Bronchial epithelial cell (primary cell): ENCODE data around the gene TWF2. TPM values are rescaled to one million over a fixed set of nuclear protein-coding genes. Genes with fewer than 3 reads are reported as not detected.
A peak's percentile ranks its signal among the peaks of the same experiment; 100 is the strongest.

Source experiments
- DNase-seq: peaks from one replicate; pipeline ENCODE4 v3.0.0-alpha.2; 2010; ENCODE audit warnings: low read depth
- FAIRE-seq: peaks from 2 replicates; lab custom pipeline; 2011; peaks lifted over from hg19 to GRCh38; lab: Jason Lieb, UNC
- H3K27me3 ChIP-seq: 2 replicates; pipeline ENCODE4 v1.5.1; 2011; ENCODE audit warnings: low read length; ENCODE audit not compliant: control insufficient read depth, insufficient read depth
- H3K36me3 ChIP-seq: 2 replicates; pipeline ENCODE4 v1.5.1; 2011; ENCODE audit warnings: low read length; ENCODE audit not compliant: control insufficient read depth, insufficient read depth
- H3K4me3 ChIP-seq: 2 replicates; pipeline ENCODE4 v1.5.1; 2011; ENCODE audit warnings: mild to moderate bottlenecking, low read depth, low read length, control low read depth
- total RNA-seq: library from RNA; depleted of rRNA; stranded (reverse); fragments of >200 nt; gene quantifications from 2 replicates; pipeline ENCODE4 v1.2.1, GENCODE V29; 2014
- TF ChIP-seq, protein P1 (sequence below): IDR thresholded peaks from 2 replicates; pipeline ENCODE4 v1.5.1; 2011; ENCODE audit warnings: mild to moderate bottlenecking, moderate library complexity, low read length, control low read depth, inconsistent platforms; ENCODE audit not compliant: insufficient read depth, severe bottlenecking

The TWF2 gene
- total RNA-seq, 1 donor from 2014 or later, result 57.7 TPM

DNA sequence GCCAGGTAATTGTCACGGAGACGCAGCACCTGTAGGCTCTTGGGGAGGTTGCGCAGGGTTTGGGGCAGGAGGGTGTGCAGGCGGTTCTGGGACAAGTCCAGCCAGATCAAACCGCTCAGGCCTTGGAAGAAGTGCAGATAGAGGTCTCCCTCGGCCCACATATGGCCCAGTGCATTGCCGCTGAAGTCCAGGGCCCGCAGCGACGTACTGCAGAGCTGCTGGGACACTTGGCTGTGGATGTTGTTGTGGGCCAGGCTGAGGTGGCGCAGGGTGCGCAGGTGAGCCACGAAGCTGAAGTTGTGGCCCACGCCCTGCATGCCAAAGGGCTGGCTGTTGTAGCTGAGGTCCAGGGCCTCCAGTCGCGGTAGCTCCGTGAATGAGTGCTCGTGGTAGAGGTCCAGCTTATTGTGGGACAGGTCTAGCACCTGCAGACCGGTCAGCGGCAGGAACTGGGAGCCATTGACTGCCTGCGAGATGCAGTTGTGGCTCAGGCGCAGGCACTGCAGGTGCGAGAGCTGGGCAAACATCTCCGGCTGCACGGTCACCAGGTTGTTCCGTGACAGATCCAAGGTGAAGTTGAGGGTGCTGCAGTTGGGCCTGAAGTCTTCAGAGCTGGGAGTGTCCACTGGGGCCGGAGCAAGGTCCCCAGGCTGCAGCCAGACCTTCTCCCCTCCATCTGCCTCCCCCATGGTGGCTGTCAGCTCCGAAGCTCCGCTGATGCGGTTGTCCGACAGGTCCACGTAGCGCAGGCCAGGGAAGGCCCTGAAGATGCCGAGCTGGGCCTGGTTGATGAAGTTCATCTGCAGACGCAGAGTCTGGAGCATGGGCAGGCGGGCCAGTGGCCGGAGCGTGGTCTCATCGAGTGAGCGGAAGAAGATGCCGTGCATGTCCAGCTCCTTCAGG is 16.4 kb downstream of the TWF2 start:
- Histone ChIP-seq H3K36me3 (no peaks in the 10 kb centered on the region), H3K27me3 (no peaks in the 10 kb centered on the region), H3K4me3 (no peak overlapping the region)
- FAIRE-seq (no peak), DNase-seq (no peak)
- TF ChIP-seq, protein P1, sequence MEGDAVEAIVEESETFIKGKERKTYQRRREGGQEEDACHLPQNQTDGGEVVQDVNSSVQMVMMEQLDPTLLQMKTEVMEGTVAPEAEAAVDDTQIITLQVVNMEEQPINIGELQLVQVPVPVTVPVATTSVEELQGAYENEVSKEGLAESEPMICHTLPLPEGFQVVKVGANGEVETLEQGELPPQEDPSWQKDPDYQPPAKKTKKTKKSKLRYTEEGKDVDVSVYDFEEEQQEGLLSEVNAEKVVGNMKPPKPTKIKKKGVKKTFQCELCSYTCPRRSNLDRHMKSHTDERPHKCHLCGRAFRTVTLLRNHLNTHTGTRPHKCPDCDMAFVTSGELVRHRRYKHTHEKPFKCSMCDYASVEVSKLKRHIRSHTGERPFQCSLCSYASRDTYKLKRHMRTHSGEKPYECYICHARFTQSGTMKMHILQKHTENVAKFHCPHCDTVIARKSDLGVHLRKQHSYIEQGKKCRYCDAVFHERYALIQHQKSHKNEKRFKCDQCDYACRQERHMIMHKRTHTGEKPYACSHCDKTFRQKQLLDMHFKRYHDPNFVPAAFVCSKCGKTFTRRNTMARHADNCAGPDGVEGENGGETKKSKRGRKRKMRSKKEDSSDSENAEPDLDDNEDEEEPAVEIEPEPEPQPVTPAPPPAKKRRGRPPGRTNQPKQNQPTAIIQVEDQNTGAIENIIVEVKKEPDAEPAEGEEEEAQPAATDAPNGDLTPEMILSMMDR, result no peak

- no peak for FAIRE-seq
- DNase-seq, result no peak
- no peak overlapping the region for H3K4me3 ChIP-seq
- TF ChIP-seq, protein P1, result no peak
- H3K27me3 ChIP-seq, result no peaks in the 10 kb centered on the region
- no peaks in the 10 kb centered on the region for H3K36me3 ChIP-seq
These were observed 17.2 kb downstream of the TWF2 start for GRCh38 chr3:52221563-52222318.

DNA sequence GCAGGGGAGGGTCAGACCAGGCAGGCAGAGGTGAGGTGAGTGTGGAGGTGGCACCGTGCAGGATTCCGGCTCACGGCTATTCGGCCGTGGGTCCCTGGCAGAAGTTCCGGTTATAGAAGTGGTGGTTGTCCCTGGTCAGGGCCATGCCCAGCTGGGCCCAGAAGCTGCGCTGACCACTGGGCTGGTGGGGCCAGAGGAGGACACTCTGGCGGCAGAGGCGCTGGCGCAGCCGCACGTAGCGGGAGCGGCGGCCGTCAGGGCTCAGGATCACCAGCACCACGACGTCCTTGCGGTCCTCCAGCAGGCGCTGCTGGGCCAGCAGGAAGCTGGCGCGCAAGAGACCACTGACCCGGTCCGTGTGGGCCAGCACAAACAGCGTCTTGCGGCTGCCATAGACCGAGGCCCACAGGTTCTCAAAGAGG is 17.8 kb downstream of the TWF2 start:
- TF ChIP-seq, protein P1, result no peak
- no peaks in the 10 kb centered on the region for H3K36me3 ChIP-seq
- no peak overlapping the region for H3K4me3 ChIP-seq
- H3K27me3 ChIP-seq, result no peaks in the 10 kb centered on the region
- FAIRE-seq, result no peak
- no peak for DNase-seq

DNA sequence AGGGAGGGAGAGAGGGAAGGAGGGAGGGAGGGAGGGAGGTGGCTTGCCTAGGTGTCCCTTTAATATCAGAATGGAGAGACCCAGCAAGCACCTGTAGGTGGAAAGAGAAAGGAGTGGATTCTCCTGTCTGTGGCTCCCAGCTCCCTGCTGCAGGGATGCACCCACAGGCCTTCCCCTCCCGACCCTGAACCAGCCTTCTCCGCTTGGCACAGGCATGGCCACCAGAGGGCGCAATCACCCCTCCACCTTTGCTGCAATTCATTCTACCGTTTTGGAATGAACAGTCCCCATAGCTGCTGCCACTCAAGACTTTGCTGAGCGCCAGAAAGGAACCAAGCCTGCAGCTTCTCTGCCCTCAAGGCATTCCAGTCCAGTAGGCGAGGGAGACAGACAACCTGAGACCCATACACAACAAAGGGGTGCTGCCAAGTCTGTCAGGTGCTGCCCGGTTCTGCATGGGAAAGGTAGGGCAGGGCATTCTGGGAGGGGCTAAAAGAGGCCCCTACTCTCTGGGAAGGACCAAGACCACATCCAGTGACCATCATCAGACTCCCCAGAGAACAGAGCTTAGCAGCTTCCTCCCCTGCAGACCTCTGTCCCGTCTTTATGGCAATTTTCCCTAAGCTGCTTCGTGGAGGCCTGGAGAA is 18.5 kb downstream of the TWF2 start:
- DNase-seq, result peak; percentile 50
- H3K36me3 ChIP-seq, result no peaks in the 10 kb centered on the region
- FAIRE-seq, result no peak
- TF ChIP-seq, protein P1, result peak; percentile 99
- no peaks in the 10 kb centered on the region for H3K27me3 ChIP-seq
- no peak overlapping the region for H3K4me3 ChIP-seq

DNA sequence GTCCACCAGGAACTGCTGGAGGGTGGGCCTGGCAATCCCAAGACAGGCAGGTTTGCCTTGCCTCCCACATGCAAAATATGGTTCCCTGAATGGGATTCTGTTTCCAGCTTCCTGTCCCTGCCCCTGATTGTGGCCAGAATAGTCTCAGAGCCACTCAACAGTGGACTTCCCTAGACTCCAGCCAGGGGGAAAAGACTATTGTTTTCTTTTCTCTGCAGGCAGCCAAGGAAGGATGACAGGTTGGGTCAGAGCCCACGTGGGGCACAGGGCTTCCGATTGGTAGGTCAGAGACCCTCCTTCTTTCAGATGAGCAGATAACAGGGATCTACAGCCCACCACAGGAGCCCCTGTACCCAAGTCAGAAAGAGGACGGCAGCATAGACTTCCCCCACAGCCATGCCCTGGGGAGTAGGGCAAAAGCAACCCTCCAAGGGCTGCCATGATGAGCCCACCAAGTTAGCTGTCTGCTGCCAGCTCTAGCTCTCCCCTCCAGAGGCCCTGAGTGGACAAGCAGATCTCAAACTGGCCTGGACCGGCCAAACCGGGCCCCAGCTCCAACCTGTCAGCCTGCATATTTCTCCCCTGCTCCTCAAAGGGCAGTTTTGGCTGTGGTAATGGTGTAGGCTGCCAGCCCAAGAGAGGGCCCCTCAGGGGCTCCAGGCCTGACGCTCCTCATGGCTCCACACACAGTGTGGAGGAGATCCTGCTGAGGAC is 19.9 kb downstream of the TWF2 start:
- H3K27me3 ChIP-seq, result no peaks in the 10 kb centered on the region
- DNase-seq, result no peak
- peaks cover 5% of the 10 kb centered on the region for H3K36me3 ChIP-seq
- TF ChIP-seq, protein P1, result no peak
- FAIRE-seq, result no peak
- H3K4me3 ChIP-seq, result no peak overlapping the region
